ENCODE results near the gene PLA1A.

PLA1A gene

DNA sequence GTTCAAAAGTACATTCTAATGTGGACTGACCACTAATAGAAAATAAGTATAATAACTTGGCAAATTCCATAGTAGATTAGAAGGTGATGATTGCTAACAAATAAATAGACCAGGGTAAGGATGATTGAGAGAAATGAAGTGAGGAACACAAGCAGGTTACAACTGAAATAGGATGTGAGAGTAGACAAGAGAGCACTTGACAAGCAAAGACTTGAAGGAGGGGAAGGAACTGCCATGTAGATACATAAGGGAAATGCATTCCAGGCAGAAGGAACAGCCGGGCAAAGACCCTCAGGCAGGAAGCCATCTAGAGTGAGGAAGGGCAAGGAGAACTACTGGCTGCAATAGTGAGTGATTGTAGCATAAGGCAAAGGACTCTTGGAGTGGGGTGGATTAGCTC lies 5.0 kb downstream of the PLA1A start:
- H3K4me3 ChIP-seq (ENCODE audit: low read length) = no peak overlapping the region
- no peaks in the 10 kb centered on the region for H3K36me3 ChIP-seq (ENCODE audit: insufficient read depth, low read length)
- peaks cover 7% of the 10 kb centered on the region for H3K27me3 ChIP-seq (ENCODE audit: insufficient read depth, low read length)
- H3K4me1 ChIP-seq (ENCODE audit: insufficient read depth, low read length) = no peaks in the 10 kb centered on the region
- H2AFZ ChIP-seq (ENCODE audit: low read depth, low read length) = no peak overlapping the region
- no peaks in the 10 kb centered on the region for H3K9me3 ChIP-seq (ENCODE audit: low read length)

DNA sequence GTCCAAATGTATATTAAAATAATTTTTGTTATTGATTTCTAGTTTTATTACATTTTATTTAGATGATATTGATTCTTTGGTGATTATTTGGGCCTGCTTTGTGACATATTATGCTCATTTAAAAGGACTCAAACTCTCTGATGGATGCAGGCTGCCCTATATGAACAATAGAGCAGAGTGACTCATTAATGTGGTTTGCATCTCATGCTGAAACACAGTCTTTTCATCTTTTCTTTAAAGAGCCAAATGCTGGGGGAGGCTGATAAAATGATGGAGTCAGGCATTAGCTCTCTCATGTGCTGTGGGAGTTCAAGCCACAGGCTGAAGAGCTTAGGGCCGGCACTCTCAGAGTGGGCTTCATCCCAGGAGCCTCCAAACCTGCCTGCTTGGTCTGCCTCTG lies 7.2 kb downstream of the PLA1A start:
- no peak overlapping the region for H3K4me3 ChIP-seq (ENCODE audit: low read length)
- H2AFZ ChIP-seq (ENCODE audit: low read depth, low read length) = no peak overlapping the region
- no peaks in the 10 kb centered on the region for H3K36me3 ChIP-seq (ENCODE audit: insufficient read depth, low read length)
- H3K4me1 ChIP-seq (ENCODE audit: insufficient read depth, low read length) = no peaks in the 10 kb centered on the region
- no peaks in the 10 kb centered on the region for H3K9me3 ChIP-seq (ENCODE audit: low read length)
- H3K27me3 ChIP-seq (ENCODE audit: insufficient read depth, low read length) = peaks cover 3% of the 10 kb centered on the region

GRCh38 chr3:119608405-119609000 lies 10.8 kb downstream of the PLA1A start:
- Histone ChIP-seq H3K27me3 (ENCODE audit: insufficient read depth, low read length) (peaks cover 3% of the 10 kb centered on the region), H2AFZ (ENCODE audit: low read depth, low read length) (no peak overlapping the region), H3K4me1 (ENCODE audit: insufficient read depth, low read length) (no peaks in the 10 kb centered on the region), H3K9me3 (ENCODE audit: low read length) (no peaks in the 10 kb centered on the region), H3K36me3 (ENCODE audit: insufficient read depth, low read length) (no peaks in the 10 kb centered on the region), H3K4me3 (ENCODE audit: low read length) (no peak overlapping the region)

- peaks cover 3% of the 10 kb centered on the region for H3K27me3 ChIP-seq (ENCODE audit: insufficient read depth, low read length)
- H2AFZ ChIP-seq (ENCODE audit: low read depth, low read length) = no peak overlapping the region
- H3K4me1 ChIP-seq (ENCODE audit: insufficient read depth, low read length) = no peaks in the 10 kb centered on the region
- no peaks in the 10 kb centered on the region for H3K36me3 ChIP-seq (ENCODE audit: insufficient read depth, low read length)
- H3K9me3 ChIP-seq (ENCODE audit: low read length) = no peaks in the 10 kb centered on the region
- H3K4me3 ChIP-seq (ENCODE audit: low read length) = no peak overlapping the region
Observed at GRCh38 chr3:119609301-119609700, 11.6 kb downstream of the PLA1A start.

- Histone ChIP-seq H3K4me1 (ENCODE audit: insufficient read depth, low read length) (no peaks in the 10 kb centered on the region), H3K9me3 (ENCODE audit: low read length) (no peaks in the 10 kb centered on the region), H3K36me3 (ENCODE audit: insufficient read depth, low read length) (no peaks in the 10 kb centered on the region), H2AFZ (ENCODE audit: low read depth, low read length) (no peak overlapping the region), H3K27me3 (ENCODE audit: insufficient read depth, low read length) (no peaks in the 10 kb centered on the region), H3K4me3 (ENCODE audit: low read length) (no peak overlapping the region)
Observed at GRCh38 chr3:119611664-119612063, 14.0 kb downstream of the PLA1A start.

- no peaks in the 10 kb centered on the region for H3K9me3 ChIP-seq (ENCODE audit: low read length)
- no peaks in the 10 kb centered on the region for H3K27me3 ChIP-seq (ENCODE audit: insufficient read depth, low read length)
- H3K36me3 ChIP-seq (ENCODE audit: insufficient read depth, low read length) = no peaks in the 10 kb centered on the region
- no peaks in the 10 kb centered on the region for H3K4me1 ChIP-seq (ENCODE audit: insufficient read depth, low read length)
- no peak overlapping the region for H2AFZ ChIP-seq (ENCODE audit: low read depth, low read length)
- H3K4me3 ChIP-seq (ENCODE audit: low read length) = no peak overlapping the region
Observed at GRCh38 chr3:119613201-119613600, 15.5 kb downstream of the PLA1A start.

- Histone ChIP-seq H3K9me3 (ENCODE audit: low read length) (no peaks in the 10 kb centered on the region), H3K36me3 (ENCODE audit: insufficient read depth, low read length) (no peaks in the 10 kb centered on the region), H3K27me3 (ENCODE audit: insufficient read depth, low read length) (no peaks in the 10 kb centered on the region), H2AFZ (ENCODE audit: low read depth, low read length) (no peak overlapping the region), H3K4me3 (ENCODE audit: low read length) (no peak overlapping the region), H3K4me1 (ENCODE audit: insufficient read depth, low read length) (no peaks in the 10 kb centered on the region)
Observed at GRCh38 chr3:119613872-119614271, 16.2 kb downstream of the PLA1A start.

DNA sequence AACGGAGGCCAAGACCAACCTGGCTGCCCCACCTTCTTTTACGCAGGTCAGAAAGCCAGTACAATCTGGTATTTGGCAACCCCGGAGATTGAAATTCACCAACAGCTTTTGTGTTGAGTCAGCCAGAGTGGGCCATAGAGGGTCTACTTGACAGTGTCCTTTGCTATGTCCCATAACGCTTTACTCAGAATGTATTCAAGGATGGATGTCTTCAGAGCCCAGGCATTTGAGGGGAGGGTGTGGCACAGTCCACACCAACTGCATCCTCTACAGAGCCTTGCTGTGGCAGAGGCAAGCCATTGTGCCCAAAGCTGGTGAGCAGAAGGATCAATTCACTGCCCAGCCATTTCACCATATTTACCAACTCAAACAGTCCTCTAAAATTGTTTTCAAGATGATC lies 18.4 kb downstream of the PLA1A start:
- H3K4me3 ChIP-seq (ENCODE audit: low read length) = no peak overlapping the region
- no peaks in the 10 kb centered on the region for H3K9me3 ChIP-seq (ENCODE audit: low read length)
- no peaks in the 10 kb centered on the region for H3K4me1 ChIP-seq (ENCODE audit: insufficient read depth, low read length)
- peaks cover 4% of the 10 kb centered on the region for H3K27me3 ChIP-seq (ENCODE audit: insufficient read depth, low read length)
- H3K36me3 ChIP-seq (ENCODE audit: insufficient read depth, low read length) = no peaks in the 10 kb centered on the region
- H2AFZ ChIP-seq (ENCODE audit: low read depth, low read length) = no peak overlapping the region

DNA sequence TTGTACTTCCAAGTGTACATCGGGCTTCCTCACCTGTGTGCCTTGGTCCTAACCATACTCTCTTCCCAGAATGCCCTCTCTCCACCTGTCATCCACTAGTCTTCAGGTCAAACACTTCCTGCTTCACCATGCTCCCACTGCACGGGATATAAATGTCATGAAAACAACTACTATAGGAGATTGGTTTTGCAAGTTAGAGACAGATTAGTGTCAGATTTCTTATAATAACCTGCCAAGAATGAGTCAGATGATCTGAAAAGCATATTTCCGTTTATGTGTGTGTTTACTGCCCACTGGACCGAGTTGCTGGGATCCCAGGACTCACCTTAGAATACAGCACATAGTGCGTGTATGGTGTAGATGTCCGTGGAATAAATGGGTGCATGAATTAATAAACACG lies 21.4 kb downstream of the PLA1A start:
- Histone ChIP-seq H3K4me1 (ENCODE audit: insufficient read depth, low read length) (no peaks in the 10 kb centered on the region), H2AFZ (ENCODE audit: low read depth, low read length) (no peak overlapping the region), H3K27me3 (ENCODE audit: insufficient read depth, low read length) (peaks cover 4% of the 10 kb centered on the region), H3K9me3 (ENCODE audit: low read length) (no peaks in the 10 kb centered on the region), H3K4me3 (ENCODE audit: low read length) (no peak overlapping the region), H3K36me3 (ENCODE audit: insufficient read depth, low read length) (no peaks in the 10 kb centered on the region)

GRCh38 chr3:119620899-119621298 lies 23.2 kb downstream of the PLA1A start:
- Histone ChIP-seq H3K36me3 (ENCODE audit: insufficient read depth, low read length) (no peaks in the 10 kb centered on the region), H3K4me3 (ENCODE audit: low read length) (no peak overlapping the region), H3K27me3 (ENCODE audit: insufficient read depth, low read length) (peaks cover 4% of the 10 kb centered on the region), H3K4me1 (ENCODE audit: insufficient read depth, low read length) (peaks cover 4% of the 10 kb centered on the region), H3K9me3 (ENCODE audit: low read length) (no peaks in the 10 kb centered on the region), H2AFZ (ENCODE audit: low read depth, low read length) (no peak overlapping the region)

DNA sequence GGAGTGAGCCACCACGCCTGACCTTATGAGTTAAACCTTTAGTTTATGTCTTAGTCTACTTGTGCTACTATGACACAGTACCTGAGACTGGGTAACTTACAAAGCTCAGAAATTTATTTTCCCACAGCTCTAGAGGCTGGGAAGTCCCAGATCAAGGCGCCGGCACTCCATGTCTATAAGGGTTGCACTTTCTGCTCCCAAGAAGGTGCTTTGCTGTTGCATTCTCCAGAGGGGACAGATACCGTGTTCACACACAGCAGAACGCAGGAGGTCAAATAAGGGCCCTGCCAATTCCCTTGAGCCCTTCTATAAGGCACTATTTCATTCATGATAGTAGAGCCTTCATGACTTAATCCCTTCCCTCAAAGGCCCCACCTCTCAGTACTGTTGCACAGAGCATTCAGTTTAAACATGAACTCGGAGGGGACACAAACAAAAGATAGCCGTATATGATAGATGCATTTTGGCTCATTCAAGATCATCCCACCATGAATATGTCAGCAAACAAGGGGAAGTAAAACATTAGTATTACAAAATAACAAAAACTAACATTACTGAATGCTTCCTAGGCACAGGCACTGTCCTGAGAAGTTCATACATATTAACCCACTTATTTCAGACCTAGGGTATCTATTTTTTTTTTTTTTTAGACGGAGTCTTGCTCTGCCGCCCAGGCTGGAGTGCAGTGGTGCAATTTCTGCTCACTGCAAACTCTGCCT lies 26.5 kb downstream of the PLA1A start:
- Histone ChIP-seq H3K36me3 (ENCODE audit: insufficient read depth, low read length) (no peaks in the 10 kb centered on the region), H3K4me3 (ENCODE audit: low read length) (no peak overlapping the region), H3K9me3 (ENCODE audit: low read length) (no peaks in the 10 kb centered on the region), H3K4me1 (ENCODE audit: insufficient read depth, low read length) (peaks cover 8% of the 10 kb centered on the region), H2AFZ (ENCODE audit: low read depth, low read length) (no peak overlapping the region), H3K27me3 (ENCODE audit: insufficient read depth, low read length) (peaks cover 4% of the 10 kb centered on the region)

- no peak overlapping the region for H3K4me3 ChIP-seq (ENCODE audit: low read length)
- H3K36me3 ChIP-seq (ENCODE audit: insufficient read depth, low read length) = no peaks in the 10 kb centered on the region
- H2AFZ ChIP-seq (ENCODE audit: low read depth, low read length) = peak overlapping the region; percentile 9
- H3K4me1 ChIP-seq (ENCODE audit: insufficient read depth, low read length) = peaks cover 8% of the 10 kb centered on the region
- no peaks in the 10 kb centered on the region for H3K27me3 ChIP-seq (ENCODE audit: insufficient read depth, low read length)
- H3K9me3 ChIP-seq (ENCODE audit: low read length) = no peaks in the 10 kb centered on the region
Observed at GRCh38 chr3:119625451-119626153, 27.9 kb downstream of the PLA1A start.

GRCh38 chr3:119626196-119626595 lies 28.5 kb downstream of the PLA1A start:
- H3K27me3 ChIP-seq (ENCODE audit: insufficient read depth, low read length) = no peaks in the 10 kb centered on the region
- peaks cover 8% of the 10 kb centered on the region for H3K4me1 ChIP-seq (ENCODE audit: insufficient read depth, low read length)
- H3K9me3 ChIP-seq (ENCODE audit: low read length) = no peaks in the 10 kb centered on the region
- no peak overlapping the region for H2AFZ ChIP-seq (ENCODE audit: low read depth, low read length)
- H3K36me3 ChIP-seq (ENCODE audit: insufficient read depth, low read length) = no peaks in the 10 kb centered on the region
- no peak overlapping the region for H3K4me3 ChIP-seq (ENCODE audit: low read length)

Measured in neuron (in vitro differentiated cells).